Measurements from ENCODE around the gene LRMDA. TPM values are rescaled to one million over a fixed set of nuclear protein-coding genes. Genes with fewer than 3 reads are reported as not detected.

The LRMDA gene
- total and polyA plus RNA-seq, 2 donors from 2014 or later, result 23.2 to 48.6 TPM

DNA sequence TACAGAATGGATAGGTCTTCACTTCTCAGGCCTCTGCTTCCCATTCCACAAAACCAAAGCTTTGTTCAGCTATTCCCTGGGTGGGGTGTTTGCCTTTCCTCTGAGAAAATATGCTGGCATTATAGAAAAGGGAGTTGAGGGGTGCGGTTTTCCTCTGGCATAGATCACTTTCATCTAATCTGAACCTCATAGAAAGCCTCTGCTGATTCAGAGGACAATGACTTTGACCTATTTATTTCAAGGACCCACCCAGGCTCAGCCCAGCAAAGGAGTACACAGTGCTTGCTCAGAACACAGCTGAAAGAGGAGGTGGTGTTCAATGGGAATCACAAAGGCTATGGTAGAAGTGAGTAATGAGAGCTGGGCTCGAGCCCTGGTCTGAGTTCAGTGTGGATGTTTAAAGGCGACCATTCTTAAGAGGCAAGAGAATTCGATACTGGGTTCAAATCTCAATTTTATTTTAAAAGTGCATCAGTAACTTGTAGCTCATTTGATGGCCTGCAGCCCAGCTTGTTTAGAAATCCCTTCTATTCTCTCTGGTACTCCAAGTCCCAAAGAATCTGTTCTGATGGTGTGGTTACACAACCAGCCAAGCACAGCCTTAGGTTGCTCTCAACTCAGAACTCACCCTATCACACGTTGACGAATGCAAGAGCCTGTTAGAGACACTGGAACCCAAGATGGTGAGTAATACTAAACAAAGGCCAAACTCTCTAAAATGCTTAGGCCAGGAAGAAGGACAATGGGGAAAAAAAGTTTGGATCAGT is 1012.8 kb downstream of the LRMDA start:
- H3K4me1 ChIP-seq (ENCODE audit: control insufficient read depth in 2 of 3, insufficient read depth in 2 of 3, low read depth in 1 of 3, low read length in 3 of 3), result no peaks in the 10 kb centered on the region
- H3K9ac ChIP-seq (ENCODE audit: low read length in 3 of 3), result no peak overlapping the region
- TF ChIP-seq, protein P1, sequence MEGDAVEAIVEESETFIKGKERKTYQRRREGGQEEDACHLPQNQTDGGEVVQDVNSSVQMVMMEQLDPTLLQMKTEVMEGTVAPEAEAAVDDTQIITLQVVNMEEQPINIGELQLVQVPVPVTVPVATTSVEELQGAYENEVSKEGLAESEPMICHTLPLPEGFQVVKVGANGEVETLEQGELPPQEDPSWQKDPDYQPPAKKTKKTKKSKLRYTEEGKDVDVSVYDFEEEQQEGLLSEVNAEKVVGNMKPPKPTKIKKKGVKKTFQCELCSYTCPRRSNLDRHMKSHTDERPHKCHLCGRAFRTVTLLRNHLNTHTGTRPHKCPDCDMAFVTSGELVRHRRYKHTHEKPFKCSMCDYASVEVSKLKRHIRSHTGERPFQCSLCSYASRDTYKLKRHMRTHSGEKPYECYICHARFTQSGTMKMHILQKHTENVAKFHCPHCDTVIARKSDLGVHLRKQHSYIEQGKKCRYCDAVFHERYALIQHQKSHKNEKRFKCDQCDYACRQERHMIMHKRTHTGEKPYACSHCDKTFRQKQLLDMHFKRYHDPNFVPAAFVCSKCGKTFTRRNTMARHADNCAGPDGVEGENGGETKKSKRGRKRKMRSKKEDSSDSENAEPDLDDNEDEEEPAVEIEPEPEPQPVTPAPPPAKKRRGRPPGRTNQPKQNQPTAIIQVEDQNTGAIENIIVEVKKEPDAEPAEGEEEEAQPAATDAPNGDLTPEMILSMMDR (IDR thresholded peaks at IDR 0.05; ENCODE audit: borderline replicate concordance, extremely low read depth, insufficient read depth), result no peak
- DNase-seq (no peak), FAIRE-seq (no peak)
- intact Hi-C loops (cut with DNase I), result no loop called here
- H3K27ac ChIP-seq (ENCODE audit: low read depth in 2 of 2, low read length in 2 of 2), result no peak overlapping the region
- H3K4me3 ChIP-seq (ENCODE audit: low read length in 3 of 3), result no peak overlapping the region
- H3K36me3 ChIP-seq (ENCODE audit: control insufficient read depth in 2 of 3, insufficient read depth in 3 of 3, low read length in 3 of 3), result no peaks in the 10 kb centered on the region
- H3K9me3 ChIP-seq (ENCODE audit: control insufficient read depth in 2 of 3, insufficient read depth in 1 of 3, low read length in 3 of 3), result no peaks in the 10 kb centered on the region
- no peaks in the 10 kb centered on the region for H3K27me3 ChIP-seq (ENCODE audit: control insufficient read depth, insufficient read depth, low read length)

DNA sequence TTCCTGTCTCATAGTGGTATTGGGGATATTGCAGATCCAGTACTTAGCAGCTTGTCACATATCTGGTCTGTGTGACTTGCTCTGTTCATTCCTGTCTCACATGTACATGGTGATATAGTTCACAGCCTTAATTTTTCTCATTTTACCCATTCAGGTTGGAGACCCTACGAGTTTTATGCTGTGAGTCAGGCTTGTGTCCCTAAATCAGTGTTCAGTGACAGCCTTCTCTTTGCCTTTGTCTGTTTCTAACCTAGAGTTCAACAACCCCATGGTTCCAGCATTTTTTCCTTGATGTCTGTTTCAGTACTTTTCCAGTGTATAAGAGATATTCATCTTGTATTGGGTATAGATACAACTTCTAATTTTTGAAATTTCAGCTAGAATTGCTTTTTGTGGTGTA is 1016.2 kb downstream of the LRMDA start:
- Histone ChIP-seq H3K4me3 (ENCODE audit: low read length in 3 of 3) (no peak overlapping the region), H3K27ac (ENCODE audit: low read depth in 2 of 2, low read length in 2 of 2) (no peak overlapping the region), H3K9me3 (ENCODE audit: control insufficient read depth in 2 of 3, insufficient read depth in 1 of 3, low read length in 3 of 3) (no peaks in the 10 kb centered on the region), H3K9ac (ENCODE audit: low read length in 3 of 3) (no peak overlapping the region), H3K27me3 (ENCODE audit: control insufficient read depth, insufficient read depth, low read length) (no peaks in the 10 kb centered on the region), H3K4me1 (ENCODE audit: control insufficient read depth in 2 of 3, insufficient read depth in 2 of 3, low read depth in 1 of 3, low read length in 3 of 3) (no peaks in the 10 kb centered on the region), H3K36me3 (ENCODE audit: control insufficient read depth in 2 of 3, insufficient read depth in 3 of 3, low read length in 3 of 3) (no peaks in the 10 kb centered on the region)
- intact Hi-C loops (cut with DNase I), result no loop called here
- TF ChIP-seq, protein P1 (IDR thresholded peaks at IDR 0.05; ENCODE audit: borderline replicate concordance, extremely low read depth, insufficient read depth), result no peak
- DNase-seq (no peak), FAIRE-seq (no peak)

DNA sequence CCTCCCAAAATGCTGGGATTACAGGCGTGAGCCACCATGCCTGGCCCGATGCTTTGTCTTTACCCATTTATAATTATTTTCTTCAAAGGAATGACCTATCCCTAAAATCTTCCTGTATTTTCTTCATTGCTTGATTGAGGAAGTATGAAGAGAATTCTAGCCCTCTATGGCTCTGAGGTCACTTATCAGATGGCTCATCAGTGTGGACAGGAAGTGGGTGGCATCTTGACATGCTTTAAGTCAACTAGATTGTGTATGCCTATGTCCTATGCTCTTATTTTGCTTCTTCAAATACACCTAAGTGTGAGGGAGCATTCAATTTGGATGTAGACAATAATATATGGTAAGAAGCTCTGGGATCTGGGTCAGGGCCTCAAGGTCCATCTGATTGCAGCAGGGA is 1020.5 kb downstream of the LRMDA start:
- H3K4me1 ChIP-seq (ENCODE audit: control insufficient read depth in 2 of 3, insufficient read depth in 2 of 3, low read depth in 1 of 3, low read length in 3 of 3), result no peaks in the 10 kb centered on the region
- H3K36me3 ChIP-seq (ENCODE audit: control insufficient read depth in 2 of 3, insufficient read depth in 3 of 3, low read length in 3 of 3), result no peaks in the 10 kb centered on the region
- TF ChIP-seq, protein P1 (IDR thresholded peaks at IDR 0.05; ENCODE audit: borderline replicate concordance, extremely low read depth, insufficient read depth), result no peak
- FAIRE-seq, result no peak
- no peaks in the 10 kb centered on the region for H3K27me3 ChIP-seq (ENCODE audit: control insufficient read depth, insufficient read depth, low read length)
- DNase-seq, result no peak
- H3K4me3 ChIP-seq (ENCODE audit: low read length in 3 of 3), result no peak overlapping the region
- H3K9ac ChIP-seq (ENCODE audit: low read length in 3 of 3), result no peak overlapping the region
- no peaks in the 10 kb centered on the region for H3K9me3 ChIP-seq (ENCODE audit: control insufficient read depth in 2 of 3, insufficient read depth in 1 of 3, low read length in 3 of 3)
- H3K27ac ChIP-seq (ENCODE audit: low read depth in 2 of 2, low read length in 2 of 2), result no peak overlapping the region
- intact Hi-C loops (cut with DNase I), result no loop called here
